Measurements from ENCODE around the gene F2R. TPM values are rescaled to one million over a fixed set of nuclear protein-coding genes. Genes with fewer than 3 reads are reported as not detected.

The F2R gene
- total and polyA plus RNA-seq, 2 of the 4 experiments (the other 2 are of a cell fraction) = 85.7 to 147 TPM

DNA sequence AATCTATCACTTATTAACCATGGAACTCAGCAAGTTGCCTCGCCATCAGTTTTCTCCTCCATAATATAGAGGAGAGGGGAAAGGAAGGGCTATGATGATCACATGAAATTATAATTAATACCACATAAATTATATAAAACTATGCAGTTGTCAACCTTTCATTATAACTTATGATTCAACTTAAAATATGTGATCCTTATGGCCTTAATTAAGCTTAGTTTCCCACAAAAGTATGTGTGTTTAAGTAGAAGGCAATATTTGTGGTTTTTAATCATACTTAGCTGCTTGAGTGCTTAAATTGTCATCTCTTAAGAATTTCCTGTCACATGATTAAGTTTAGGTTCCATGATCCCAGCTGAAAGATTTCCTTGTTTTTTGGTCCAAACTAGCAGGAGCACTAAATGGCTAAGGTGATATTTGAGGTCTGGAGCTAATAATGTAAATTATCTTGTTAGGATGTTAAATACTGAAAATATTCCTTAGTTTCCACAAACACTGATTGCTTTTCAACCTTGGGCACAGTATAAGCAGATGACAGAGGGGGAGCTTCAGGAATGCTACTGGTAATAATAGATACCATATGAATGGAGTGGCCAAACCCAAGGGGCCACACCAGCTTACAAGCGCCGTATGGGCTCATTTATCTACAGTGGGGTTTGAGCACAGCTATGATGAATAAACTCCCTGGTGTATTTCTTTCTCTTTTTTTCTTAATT is 26.4 kb upstream of the F2R start:
- Histone ChIP-seq H3K4me3 (ENCODE audit: insufficient read depth, low read depth, low read length) (no peak overlapping the region), H3K9me1 (ENCODE audit: insufficient read depth, low read length) (peaks cover 15% of the 10 kb centered on the region), H3K4me1 (ENCODE audit: control insufficient read depth, insufficient read depth, low read length) (peaks cover 25% of the 10 kb centered on the region), H4K91ac (ENCODE audit: insufficient read depth, low read depth, low read length) (peak overlapping the region; percentile 96), H3K79me1 (ENCODE audit: low read depth in 1 of 2, low read length in 2 of 2) (peaks cover 0 to 8% of the 10 kb centered on the region in 2 experiments; a peak in 2 of 4 replicates), H2BK20ac (ENCODE audit: low read depth, low read length) (peak overlapping the region; percentile 99), H3K56ac (ENCODE audit: extremely low read depth, insufficient read depth, low read length) (peak overlapping the region; percentile 99), H3K27ac (ENCODE audit: insufficient read depth, low read length) (peak overlapping the region; percentile 100), H2BK5ac (ENCODE audit: low read depth, low read length, poor library complexity, severe bottlenecking) (peak overlapping the region; percentile 98), H3K4me2 (ENCODE audit: low read depth, low read length) (peak overlapping the region; percentile 45; the same call in 1 of the 2 replicates), H3K9ac (ENCODE audit: low read depth, low read length) (peak overlapping the region; percentile 56; the same call in 1 of the 2 replicates), H2AK5ac (ENCODE audit: low read depth, low read length) (peak overlapping the region; percentile 25; the same call in 1 of the 2 replicates), H4K8ac (ENCODE audit: low read depth in 2 of 2, low read length in 2 of 2) (peak overlapping the region; percentile 96 to 99), H3K14ac (replicated peaks; ENCODE audit: low read depth, low read length) (peak overlapping the region; percentile 98), H3K36me3 (ENCODE audit: control insufficient read depth, insufficient read depth, low read length) (no peaks in the 10 kb centered on the region), H2AK9ac (replicated peaks; ENCODE audit: low read depth, low read length, poor library complexity) (peak overlapping the region; percentile 75), H3K9me3 (ENCODE audit: control insufficient read depth, insufficient read depth, low read length) (no peaks in the 10 kb centered on the region), H2BK15ac (ENCODE audit: low read depth, low read length) (peak overlapping the region; percentile 96), H3K18ac (ENCODE audit: low read depth, low read length) (peak overlapping the region; percentile 100), H3K23ac (ENCODE audit: low read depth, low read length) (peak overlapping the region; percentile 97), H3K27me3 (ENCODE audit: control insufficient read depth, insufficient read depth, low read length) (no peaks in the 10 kb centered on the region), H4K20me1 (ENCODE audit: insufficient read depth, low read length) (no peaks in the 10 kb centered on the region), H2AFZ (replicated peaks; ENCODE audit: low read length, poor library complexity) (no peak overlapping the region), H4K5ac (ENCODE audit: low read depth, low read length) (peak overlapping the region; percentile 99), H2BK120ac (ENCODE audit: low read depth, low read length) (peak overlapping the region; percentile 99), H3K4ac (ENCODE audit: low read depth, low read length) (peak overlapping the region; percentile 97)
- in situ Hi-C loops (cut with MboI; ENCODE audit: low sequenced_read_pairs) = no loop called here
- dilution Hi-C loops (cut with HindIII; ENCODE audit: low sequenced_read_pairs, unreplicated experiment) = no loop called here
- peak; percentile 74 for ATAC-seq (ENCODE audit: low read depth)
- TF ChIP-seq, protein P1, sequence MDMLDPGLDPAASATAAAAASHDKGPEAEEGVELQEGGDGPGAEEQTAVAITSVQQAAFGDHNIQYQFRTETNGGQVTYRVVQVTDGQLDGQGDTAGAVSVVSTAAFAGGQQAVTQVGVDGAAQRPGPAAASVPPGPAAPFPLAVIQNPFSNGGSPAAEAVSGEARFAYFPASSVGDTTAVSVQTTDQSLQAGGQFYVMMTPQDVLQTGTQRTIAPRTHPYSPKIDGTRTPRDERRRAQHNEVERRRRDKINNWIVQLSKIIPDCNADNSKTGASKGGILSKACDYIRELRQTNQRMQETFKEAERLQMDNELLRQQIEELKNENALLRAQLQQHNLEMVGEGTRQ (IDR thresholded peaks at IDR 0.05; ENCODE audit: low read depth, low read length) = peak; percentile 80
- TF ChIP-seq RAD21 (IDR thresholded peaks at IDR 0.05; ENCODE audit: low read length) (no peak), BHLHE40 (IDR thresholded peaks at IDR 0.05; ENCODE audit: low read depth, low read length) (peak; percentile 89), RCOR1 (IDR thresholded peaks at IDR 0.05; ENCODE audit: insufficient replicate concordance, low read length) (no peak), MXI1 (IDR thresholded peaks at IDR 0.05; ENCODE audit: borderline replicate concordance, low read depth, low read length) (no peak), FOS (IDR thresholded peaks at IDR 0.05; ENCODE audit: low read depth, low read length) (peak; percentile 63; the same call in 1 of the 2 replicates), CTCF (conservative IDR thresholded peaks at IDR 0.05; ENCODE audit: low read depth, low read length) (no peak), MAZ (IDR thresholded peaks at IDR 0.05; ENCODE audit: borderline replicate concordance, low read depth, low read length) (no peak), NFE2L2 (IDR thresholded peaks at IDR 0.05; ENCODE audit: low read depth, low read length) (no peak), POLR2A (IDR thresholded peaks at IDR 0.05; ENCODE audit: low read depth, low read length) (no peak), CEBPB (IDR thresholded peaks at IDR 0.05; ENCODE audit: low read depth, low read length) (no peak), RFX5 (IDR thresholded peaks at IDR 0.05; ENCODE audit: low read depth, low read length) (no peak), SMC3 (IDR thresholded peaks at IDR 0.05; ENCODE audit: low read depth, low read length) (no peak)
- POLR2A ChIA-PET (ENCODE audit: unreplicated experiment) = interaction anchor here (0.6 to 1.2 kb wide), 3 partner anchors 10 to 26 kb away, joined by 3 to 8 read pairs (median 3); no protein-coding TSS in a partner anchor
- peak; percentile 96 for DNase-seq
- WGBS, 2 experiments (ENCODE audit: extremely low coverage in 2 of 2, insufficient read length in 1 of 2) = no CpG with 5 or more reads among the region's 3 CpGs
- no TSS peak for BruUV-seq (replicated peaks)
- intact Hi-C loops (cut with micrococcal nuclease) = no loop called here
- CTCF ChIA-PET = interaction anchor here (0.9 to 1.3 kb wide), 4 partner anchors 15 to 88 kb away, joined by 3 to 5 read pairs (median 4); no protein-coding TSS in a partner anchor

Data from IMR-90 (cell line).